GM21515 (cell line): ENCODE data around the gene COL4A1.

Experiments used
- ATAC-seq: cut with Tn5 transposase; IDR thresholded peaks from one replicate; pipeline ENCODE4 v1.9.1; 2021; ENCODE audit not compliant: unreplicated experiment

COL4A1 gene

DNA sequence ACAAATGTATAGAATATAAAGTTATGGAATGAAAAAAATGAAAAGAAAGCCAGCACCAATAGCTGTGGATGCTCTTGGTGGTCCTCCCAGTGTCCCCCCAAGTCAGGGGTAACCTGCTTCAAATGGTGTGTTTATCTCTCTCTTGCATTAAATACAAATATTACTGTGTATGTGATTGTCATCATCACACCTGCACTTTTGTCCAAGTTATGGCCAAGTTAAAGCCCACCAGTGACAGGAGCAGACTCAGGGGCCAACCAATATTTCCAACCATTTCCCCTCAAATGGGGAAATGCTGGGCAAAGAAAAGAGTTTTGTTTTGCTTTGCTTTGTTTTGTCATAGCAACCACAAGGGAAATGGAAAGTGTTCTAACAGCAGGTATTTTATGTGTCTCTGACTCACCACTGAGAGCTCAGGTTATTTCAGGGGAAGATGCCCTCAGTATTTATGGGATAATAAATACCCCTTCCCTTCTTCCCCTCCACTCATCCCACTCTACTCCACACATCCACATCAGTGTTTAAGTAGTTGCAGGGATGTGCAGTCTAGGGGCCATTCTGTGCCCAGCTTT, 133.6 kb downstream of the COL4A1 start:
- ATAC-seq: no peak

GRCh38 chr13:110170882-110171281, 136.1 kb downstream of the COL4A1 start:
- ATAC-seq: no peak

- ATAC-seq: no peak
Observed at GRCh38 chr13:110170020-110170790, 136.8 kb downstream of the COL4A1 start.

DNA sequence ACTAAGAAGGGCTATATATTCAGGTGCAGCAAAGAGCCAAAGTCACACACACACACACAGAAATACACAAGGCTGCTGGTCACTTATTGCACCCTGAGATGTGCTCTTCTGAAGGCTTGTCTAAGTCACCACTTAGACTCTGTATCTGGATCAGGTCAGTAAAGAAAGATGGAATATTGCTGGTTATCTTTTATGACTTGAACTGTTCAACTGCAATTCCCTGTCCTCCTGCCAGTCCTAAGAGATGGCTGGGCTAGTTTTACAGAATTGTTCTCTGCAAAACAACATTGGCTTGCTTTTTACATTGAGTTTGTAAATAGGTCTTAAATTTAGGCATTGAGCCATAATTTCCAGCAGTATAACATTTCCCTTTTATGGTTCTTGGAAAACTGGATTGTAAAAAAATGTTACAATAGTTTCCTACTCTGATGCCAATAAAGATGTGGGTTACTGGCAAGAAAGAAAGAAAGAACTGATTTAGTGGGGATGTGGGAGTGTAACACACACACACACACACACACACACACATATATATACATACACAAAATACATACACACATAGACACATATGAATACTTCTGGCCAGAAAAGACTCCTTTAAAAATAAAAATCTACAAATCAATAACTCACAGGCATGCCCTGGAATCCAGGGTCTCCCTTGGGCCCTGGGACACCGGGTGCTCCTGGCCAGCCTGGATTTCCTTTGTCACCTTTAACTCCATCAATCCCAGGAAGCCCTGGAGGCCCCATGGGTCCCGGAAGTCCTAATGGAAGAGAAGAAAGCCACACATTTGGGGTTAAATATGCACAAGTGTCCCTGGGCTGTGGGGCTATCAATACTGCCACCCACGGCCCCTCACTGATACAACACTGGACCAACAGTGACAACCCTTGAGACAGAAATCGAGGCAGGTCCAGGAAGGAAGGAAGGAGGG, 137.7 kb downstream of the COL4A1 start:
- ATAC-seq: no peak

DNA sequence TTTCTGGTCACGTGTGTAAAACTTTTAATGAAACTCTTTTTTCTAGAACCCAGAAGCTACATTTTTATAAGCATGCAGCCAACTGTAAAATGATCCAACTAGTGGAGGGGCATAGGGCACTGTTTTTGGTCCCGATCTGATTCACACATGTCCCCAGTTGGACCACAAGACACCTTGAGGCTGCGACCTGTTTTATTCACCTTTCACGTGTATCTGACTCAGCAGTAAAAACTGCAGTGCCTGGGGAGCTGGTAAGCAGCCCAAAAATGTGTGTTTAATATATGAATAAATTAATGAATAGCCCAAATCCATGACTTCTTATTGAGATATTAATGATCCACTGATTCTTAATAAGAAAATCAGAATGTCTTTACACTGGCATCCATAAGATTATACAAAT, 140.4 kb downstream of the COL4A1 start:
- ATAC-seq: no peak

GRCh38 chr13:110164706-110165105, 142.3 kb downstream of the COL4A1 start:
- no peak for ATAC-seq

DNA sequence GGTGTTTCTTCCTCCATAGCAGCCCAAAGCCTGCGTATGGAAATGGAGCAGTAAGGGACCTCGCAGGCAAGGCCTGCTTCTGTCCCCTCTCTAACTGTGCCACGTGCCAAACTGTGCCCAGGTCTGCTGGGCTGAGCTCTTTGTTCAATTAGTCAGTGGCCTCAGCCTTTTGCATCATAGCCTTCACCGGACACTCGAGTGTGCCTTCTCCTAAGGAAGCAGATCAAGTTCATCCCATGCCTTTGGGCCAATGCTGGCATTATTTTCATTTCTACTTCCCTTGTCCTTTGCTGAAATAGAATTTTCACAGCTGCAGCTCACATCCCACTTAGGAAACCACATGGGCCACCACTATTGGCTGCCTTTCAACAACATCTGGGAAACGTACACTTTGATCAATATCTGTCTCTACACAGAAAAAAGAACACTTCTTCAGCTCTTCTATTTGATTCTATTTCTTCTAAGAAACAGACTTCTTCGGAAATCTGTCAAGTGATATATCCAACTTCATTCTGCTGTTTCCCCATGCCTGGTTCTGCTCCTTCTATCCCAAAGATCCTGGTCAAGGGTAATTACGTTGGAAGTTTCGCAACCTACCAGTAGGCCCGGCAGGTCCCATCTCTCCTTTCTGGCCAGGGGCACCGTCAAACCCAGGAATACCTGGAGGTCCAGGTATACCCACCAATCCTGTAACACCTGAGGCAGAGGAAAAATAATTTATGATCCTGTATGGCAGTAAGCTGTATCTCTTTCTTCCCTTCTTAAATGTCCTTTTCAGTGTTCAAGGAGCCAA, 143.9 kb downstream of the COL4A1 start:
- ATAC-seq: no peak

- no peak for ATAC-seq
Observed at GRCh38 chr13:110162053-110162452, 144.9 kb downstream of the COL4A1 start.

GRCh38 chr13:110161112-110161882, 145.7 kb downstream of the COL4A1 start:
- no peak for ATAC-seq

GRCh38 chr13:110158226-110158625, 148.7 kb downstream of the COL4A1 start:
- no peak for ATAC-seq

- no peak for ATAC-seq
Observed at GRCh38 chr13:110157718-110158117, 149.2 kb downstream of the COL4A1 start.

- no peak for ATAC-seq
Observed at GRCh38 chr13:110156301-110157049, 150.5 kb downstream of the COL4A1 start.

- ATAC-seq: no peak
Observed at GRCh38 chr13:110155072-110155471, 151.9 kb downstream of the COL4A1 start.

DNA sequence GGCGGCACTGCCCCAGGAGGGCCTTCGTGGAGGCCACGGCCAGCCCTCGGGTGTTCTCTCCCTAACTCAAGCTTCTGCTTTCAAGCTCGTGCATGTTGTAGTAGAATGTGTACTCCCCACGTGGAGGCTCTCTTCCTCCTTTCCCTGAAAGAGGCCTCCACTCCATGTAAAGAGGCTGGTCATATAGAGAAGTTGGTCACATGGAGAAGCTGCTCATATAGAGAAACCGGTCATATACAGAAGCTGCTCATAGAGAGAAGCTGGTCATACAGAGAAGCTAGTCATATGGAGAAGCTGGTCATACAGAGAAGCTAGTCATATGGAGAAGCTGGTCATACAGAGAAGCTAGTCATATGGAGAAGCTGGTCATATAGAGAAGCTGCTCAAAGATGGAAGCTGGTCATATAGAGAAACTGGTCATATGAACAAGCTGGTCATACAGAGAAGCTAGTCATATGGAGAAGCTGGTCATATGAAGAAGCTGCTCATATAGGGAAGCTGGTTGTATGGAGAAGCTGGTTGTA, 152.5 kb downstream of the COL4A1 start:
- no peak for ATAC-seq

DNA sequence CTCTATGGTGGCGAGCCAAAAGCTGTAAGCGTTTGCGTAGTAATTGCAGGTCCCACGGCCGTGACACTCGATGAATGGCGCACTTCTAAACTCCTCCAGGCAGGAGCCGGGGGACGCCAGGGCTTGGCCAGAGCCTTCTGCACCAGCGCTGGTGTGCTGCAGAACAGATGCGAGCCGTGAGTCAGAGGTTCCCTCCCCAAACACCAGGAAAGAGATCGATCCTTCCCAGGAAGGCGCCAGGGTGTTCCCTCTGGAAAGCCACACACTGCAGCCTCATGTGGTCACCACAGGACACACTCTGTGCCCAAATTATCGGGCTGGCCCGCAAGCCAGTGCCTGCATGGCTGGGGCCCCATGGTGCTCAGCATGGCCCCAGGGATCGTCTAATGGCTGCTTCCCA, 154.6 kb downstream of the COL4A1 start:
- no peak for ATAC-seq

DNA sequence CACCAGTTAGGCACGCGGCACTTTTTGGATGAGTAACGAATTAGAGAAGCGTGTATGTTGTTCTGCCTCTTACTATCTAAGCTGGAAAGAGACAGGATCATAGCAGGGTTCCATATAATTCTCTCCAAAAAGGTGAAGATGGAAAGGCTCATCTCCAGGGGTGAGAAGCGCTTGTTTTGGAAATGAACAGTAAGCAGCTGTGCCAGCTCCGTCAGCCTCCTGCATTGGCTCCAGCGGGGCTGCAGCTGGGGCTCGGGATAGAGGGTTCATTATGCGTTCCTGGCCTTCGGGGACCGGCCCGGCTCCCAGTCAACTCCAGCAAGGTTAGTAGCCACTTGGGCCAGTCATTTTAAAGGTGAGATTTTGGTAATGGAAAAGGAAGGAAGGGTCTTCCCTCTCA, 155.5 kb downstream of the COL4A1 start:
- no peak for ATAC-seq

GRCh38 chr13:110150384-110151101, 156.4 kb downstream of the COL4A1 start:
- no peak for ATAC-seq

- ATAC-seq: no peak
Observed at GRCh38 chr13:110149036-110149435, 157.9 kb downstream of the COL4A1 start.

- ATAC-seq: no peak
Observed at GRCh38 chr13:110140099-110140498, 166.9 kb downstream of the COL4A1 start.
